Measurements from ENCODE around the gene ABCA7.

GRCh38 chr19:1072371-1073015, 32.6 kb downstream of the ABCA7 start:
- TF ChIP-seq CTCF (IDR thresholded peaks at IDR 0.05; ENCODE audit: low read length) (no peak), EZH2 (optimal IDR thresholded peaks at IDR 0.05; ENCODE audit: low read depth, low read length) (no peak)
